ENCODE data around the gene SERPINB8.

Gene SERPINB8

GRCh38 chr18:64002581-64002980 is 32.7 kb downstream of the SERPINB8 start:
- in situ Hi-C loops (cut with MboI; ENCODE audit: low sequenced_read_pairs) = no loop called here

- in situ Hi-C loops (cut with MboI; ENCODE audit: low sequenced_read_pairs) = no loop called here
Observed at GRCh38 chr18:64009305-64009704, 39.4 kb downstream of the SERPINB8 start.

DNA sequence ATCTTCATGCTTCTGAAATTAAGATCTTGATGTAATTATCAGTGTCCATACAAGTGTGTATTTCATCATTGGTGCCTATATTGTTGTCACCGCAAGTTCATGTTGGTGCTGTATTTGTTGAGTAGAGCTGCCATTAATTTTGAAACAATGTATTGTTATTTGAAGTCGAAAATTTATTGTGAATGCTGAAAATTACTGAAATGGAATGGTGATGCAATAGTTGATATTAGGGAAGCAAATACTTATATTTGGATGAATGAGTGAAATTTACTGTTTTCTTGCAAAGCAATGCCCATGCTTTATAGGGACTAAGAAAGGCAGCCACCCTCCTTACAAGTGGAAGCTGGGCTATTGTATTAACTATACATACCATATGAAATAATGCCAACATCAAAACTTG is 41.6 kb downstream of the SERPINB8 start:
- in situ Hi-C loops (cut with MboI; ENCODE audit: low sequenced_read_pairs) = no loop called here

DNA sequence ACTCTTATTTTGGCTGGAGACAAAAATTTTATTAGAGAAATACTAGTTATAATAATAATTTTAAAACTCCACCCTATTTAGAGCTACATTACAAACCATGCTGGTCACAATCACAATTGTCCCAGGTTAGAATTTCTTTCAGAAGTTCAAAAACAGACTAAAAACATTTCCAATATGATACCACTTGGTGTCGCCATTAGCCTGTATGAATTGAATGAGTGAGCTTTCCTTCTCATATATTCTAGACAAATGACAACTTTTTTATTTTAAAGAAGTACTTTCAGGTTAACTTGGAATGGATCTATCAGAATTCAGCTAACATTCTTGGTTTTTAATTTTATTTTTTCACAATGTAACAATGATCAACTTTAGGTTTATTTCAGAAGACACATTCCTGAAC is 48.0 kb downstream of the SERPINB8 start:
- in situ Hi-C loops (cut with MboI; ENCODE audit: low sequenced_read_pairs) = no loop called here

DNA sequence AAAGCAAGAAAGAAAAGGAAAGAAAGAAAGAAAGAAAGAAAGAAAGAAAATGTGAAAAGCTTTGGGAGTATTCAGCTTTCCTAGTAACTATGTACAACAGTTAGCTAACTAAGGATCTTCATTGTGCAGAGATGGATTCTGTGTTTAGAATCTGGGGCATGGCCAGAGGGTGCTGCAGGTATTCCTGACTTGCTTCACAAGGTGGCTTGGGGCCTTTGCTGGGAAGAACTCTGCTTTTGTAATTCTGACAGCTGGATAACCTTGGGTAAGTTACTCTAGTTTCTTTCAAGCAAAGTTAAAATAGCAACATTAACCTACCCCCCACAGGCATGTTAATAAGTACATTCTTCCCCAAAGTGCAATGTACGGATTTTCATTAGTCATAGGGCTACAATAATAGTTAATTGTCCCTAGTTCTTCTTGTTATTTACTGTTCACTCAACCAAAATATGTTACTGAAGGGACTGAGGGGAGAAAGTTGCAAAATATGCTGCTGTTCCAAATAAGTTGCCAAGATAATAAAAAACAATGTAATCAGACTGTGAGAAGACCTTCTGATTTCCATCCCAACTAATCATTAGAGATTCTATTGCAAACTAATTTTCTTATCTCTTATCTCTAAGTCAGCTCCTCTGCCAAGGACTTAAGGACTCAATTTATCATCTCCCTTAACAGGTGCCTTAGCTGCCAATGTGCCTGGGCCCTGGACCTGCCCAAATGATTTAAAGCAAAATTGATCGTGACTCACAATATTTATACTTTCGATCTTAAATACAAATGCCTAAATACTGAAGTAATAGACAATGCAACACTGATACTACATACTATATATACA is 50.3 kb downstream of the SERPINB8 start:
- in situ Hi-C loops (cut with MboI; ENCODE audit: low sequenced_read_pairs) = no loop called here

GRCh38 chr18:64026350-64026749 is 56.5 kb downstream of the SERPINB8 start:
- in situ Hi-C loops (cut with MboI; ENCODE audit: low sequenced_read_pairs) = no loop called here

DNA sequence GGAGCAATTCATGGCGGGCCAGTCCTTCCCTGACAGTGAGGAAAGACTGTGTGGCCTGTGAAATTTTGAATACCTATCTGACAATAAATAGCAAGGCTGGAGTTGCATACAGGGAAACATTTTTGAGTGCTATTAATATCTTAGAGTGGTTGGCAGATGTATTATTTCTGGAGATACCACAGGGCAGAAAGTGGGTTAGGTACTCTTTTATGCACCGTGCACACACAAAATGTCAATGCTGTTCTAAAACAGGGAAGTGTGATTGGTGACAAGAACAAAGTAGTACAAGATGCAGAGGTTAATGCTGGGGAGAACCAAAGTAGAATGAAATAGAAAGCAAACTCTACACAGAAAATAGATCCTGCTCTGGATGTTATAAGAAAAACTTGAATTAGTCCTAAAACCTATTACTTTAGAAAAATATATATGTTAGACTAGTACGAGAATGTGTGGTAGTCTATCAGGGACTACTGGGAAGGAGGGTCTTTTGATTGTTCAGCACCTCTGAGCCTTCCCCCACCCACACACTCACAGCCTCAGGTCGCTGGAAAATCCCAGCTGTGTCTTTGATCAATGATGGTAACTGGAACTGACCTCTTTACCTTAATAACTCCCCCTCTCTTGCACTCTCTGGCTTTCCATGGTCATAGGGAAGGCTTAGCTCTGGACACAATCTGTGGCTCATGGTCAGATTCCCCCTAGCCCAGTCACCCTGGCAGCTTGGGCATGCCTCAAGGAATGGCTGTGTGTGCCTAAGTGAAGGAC is 58.2 kb downstream of the SERPINB8 start:
- in situ Hi-C loops (cut with MboI; ENCODE audit: low sequenced_read_pairs) = no loop called here

DNA sequence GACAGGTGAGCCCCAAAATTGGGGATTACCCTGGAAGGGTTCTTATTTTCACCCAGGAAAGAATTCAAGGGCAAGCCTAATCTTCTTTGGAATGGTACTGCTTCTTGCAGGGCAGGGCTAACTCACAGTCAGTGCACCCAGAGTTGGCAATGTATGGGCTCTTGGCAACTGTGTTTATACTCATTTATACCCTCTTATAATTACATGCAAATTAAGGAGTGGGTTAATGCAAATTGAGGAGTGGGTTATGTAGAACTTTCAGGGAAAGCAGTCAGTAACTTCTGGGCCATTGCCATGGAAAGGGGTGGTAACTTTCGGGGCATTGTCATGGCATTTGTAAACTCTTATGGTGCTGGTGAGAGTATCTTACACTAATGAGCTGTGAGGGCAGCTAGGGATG is 59.2 kb downstream of the SERPINB8 start:
- in situ Hi-C loops (cut with MboI; ENCODE audit: low sequenced_read_pairs) = no loop called here

DNA sequence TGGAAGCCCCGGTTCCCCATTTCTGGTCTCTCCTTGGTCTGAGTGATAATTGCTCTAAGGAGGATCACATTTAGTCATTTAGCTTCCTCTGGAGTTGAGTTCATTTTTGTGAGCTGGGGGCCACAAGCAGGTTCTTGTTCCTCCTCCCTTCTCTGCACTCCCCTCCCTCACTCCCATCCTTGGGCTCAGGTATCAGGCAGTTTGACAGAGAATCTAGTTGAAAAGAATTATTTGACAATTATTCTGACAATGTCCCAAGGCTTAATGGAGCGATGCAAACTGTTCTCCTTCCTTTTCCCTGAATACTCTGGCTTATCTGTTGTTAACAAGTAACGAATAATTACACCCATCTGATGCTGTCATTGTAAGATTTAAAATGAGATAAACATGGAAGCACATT is 61.5 kb downstream of the SERPINB8 start:
- in situ Hi-C loops (cut with MboI; ENCODE audit: low sequenced_read_pairs) = no loop called here

DNA sequence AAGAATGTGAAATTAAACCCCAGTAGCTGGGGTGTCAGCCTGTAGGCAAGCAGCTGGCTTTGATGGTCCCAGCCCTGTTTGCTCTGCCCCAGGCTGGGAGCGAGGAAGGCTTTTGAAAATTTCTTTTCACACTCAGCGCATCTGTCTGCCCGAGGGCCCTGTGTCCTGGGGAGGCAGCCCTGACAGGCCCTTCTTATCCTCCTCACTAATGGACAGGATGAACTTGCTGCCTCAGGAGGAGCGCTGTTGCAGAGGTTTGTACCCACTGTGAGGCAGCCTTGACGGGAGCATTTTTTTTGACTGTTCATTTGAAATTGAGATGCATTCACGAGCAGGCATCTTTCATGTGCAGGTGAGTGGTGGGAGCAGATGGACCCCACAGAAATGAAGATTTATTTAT is 62.4 kb downstream of the SERPINB8 start:
- in situ Hi-C loops (cut with MboI; ENCODE audit: low sequenced_read_pairs) = no loop called here

DNA sequence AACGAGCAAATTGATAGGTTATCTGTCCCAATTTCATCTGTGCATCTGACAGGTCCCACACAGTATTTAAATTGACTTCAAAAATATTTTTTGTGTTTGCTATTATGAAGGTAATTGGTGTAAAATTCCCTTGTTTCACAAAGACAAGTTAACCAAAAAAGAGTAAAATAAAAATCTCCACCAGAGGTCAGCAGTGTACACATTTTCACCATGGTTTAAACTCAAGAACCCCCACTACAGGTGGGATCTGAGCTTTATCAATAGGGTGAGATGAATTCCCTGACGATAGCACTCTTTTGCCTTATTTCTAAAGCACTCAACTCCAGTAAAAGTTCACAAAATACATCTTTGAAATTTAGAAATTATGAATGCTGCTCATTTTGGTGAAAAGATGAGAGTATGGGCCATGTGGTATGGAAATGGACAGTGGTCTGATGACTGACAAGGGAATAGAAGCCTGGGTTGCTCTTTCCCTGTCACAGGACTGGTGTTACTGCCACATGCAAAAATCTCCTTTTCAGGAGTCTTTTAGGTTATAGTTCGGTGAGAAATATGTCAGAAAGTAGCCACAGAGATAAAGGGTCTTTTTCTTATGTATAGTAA is 68.0 kb downstream of the SERPINB8 start:
- in situ Hi-C loops (cut with MboI; ENCODE audit: low sequenced_read_pairs) = no loop called here
